BE2C (cell line): Measurements from ENCODE around the gene CPNE4.

ENCODE experiments used
- DNase-seq: peaks from one replicate; pipeline ENCODE4 v3.0.0-alpha.2; 2020
- H3K27me3 ChIP-seq: fragments of 250-450 bp; sonication (Bioruptor Pico); 2 replicates; pipeline ENCODE4 v1.5.1; 2020; ENCODE audit warnings: mild to moderate bottlenecking
- H3K36me3 ChIP-seq: fragments of 250-450 bp; sonication (Bioruptor Pico); 2 replicates; pipeline ENCODE4 v1.5.1; 2020; ENCODE audit warnings: mild to moderate bottlenecking
- H3K4me1 ChIP-seq: fragments of 250-450 bp; sonication (Bioruptor Pico); 2 replicates; pipeline ENCODE4 v1.5.1; 2020
- H3K4me3 ChIP-seq: 2 replicates; pipeline ENCODE4 v1.5.1; 2011; ENCODE audit warnings: low read depth, low read length
- H3K9me3 ChIP-seq: fragments of 250-450 bp; sonication (Bioruptor Pico); 2 replicates; pipeline ENCODE4 v1.5.1; 2020
- TF ChIP-seq, protein P1 (sequence below): IDR thresholded peaks from 2 replicates; pipeline ENCODE4 v1.5.1; 2012; ENCODE audit warnings: mild to moderate bottlenecking, low read depth, low read length

Gene CPNE4

DNA sequence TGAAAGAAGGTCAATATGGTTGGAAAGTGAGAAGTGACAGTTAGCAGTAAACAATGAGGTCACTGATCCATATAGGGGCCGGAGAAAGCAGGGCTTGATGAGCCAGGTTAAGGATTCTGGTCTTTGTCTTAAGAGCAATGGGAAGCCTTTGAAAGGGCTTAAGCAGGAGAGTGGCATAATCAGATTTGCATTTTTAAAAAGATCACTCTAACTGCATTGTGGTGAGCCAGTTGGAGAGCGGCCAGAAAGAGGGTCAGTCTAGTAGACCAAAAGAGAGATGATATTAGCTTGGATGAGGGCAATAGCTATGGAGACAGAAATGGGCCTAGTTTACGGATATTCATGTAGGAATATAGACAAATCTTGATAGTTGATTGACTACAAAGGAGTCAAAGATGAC, 46.6 kb downstream of the CPNE4 start:
- Histone ChIP-seq H3K4me3 (no peak overlapping the region), H3K36me3 (no peaks in the 10 kb centered on the region), H3K27me3 (no peaks in the 10 kb centered on the region), H3K4me1 (peaks cover 5% of the 10 kb centered on the region; the same call in 1 of the 2 replicates), H3K9me3 (no peaks in the 10 kb centered on the region)
- DNase-seq = no peak
- TF ChIP-seq, protein P1, sequence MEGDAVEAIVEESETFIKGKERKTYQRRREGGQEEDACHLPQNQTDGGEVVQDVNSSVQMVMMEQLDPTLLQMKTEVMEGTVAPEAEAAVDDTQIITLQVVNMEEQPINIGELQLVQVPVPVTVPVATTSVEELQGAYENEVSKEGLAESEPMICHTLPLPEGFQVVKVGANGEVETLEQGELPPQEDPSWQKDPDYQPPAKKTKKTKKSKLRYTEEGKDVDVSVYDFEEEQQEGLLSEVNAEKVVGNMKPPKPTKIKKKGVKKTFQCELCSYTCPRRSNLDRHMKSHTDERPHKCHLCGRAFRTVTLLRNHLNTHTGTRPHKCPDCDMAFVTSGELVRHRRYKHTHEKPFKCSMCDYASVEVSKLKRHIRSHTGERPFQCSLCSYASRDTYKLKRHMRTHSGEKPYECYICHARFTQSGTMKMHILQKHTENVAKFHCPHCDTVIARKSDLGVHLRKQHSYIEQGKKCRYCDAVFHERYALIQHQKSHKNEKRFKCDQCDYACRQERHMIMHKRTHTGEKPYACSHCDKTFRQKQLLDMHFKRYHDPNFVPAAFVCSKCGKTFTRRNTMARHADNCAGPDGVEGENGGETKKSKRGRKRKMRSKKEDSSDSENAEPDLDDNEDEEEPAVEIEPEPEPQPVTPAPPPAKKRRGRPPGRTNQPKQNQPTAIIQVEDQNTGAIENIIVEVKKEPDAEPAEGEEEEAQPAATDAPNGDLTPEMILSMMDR = no peak

GRCh38 chr3:131983689-131984088, 51.1 kb downstream of the CPNE4 start:
- Histone ChIP-seq H3K9me3 (no peaks in the 10 kb centered on the region), H3K27me3 (no peaks in the 10 kb centered on the region), H3K36me3 (no peaks in the 10 kb centered on the region), H3K4me3 (no peak overlapping the region), H3K4me1 (peaks cover 5% of the 10 kb centered on the region; the same call in 1 of the 2 replicates)
- TF ChIP-seq, protein P1 = no peak
- DNase-seq = no peak

DNA sequence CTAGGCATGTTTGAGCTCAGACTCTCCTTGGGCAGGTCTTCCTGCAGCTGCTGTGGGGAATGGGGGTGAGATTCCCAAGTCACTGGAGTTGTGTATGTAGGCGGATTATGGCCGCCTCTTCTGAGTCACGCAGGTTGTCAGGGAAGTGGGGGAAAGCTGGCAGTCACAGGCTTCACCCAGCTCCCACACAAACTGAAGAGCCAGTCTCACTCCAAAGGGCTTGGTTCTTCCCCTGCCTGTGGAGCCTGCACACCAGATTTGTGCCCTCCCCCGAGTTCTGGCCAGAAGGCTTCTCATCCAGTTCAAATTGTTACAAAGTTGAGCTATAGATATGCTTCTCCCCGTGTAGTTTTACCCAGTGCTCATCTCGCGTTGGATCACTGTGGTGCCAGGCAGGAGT, 53.5 kb downstream of the CPNE4 start:
- H3K36me3 ChIP-seq = no peaks in the 10 kb centered on the region
- TF ChIP-seq, protein P1 = no peak
- H3K4me3 ChIP-seq = no peak overlapping the region
- DNase-seq = no peak
- H3K4me1 ChIP-seq = no peaks in the 10 kb centered on the region
- H3K27me3 ChIP-seq = no peaks in the 10 kb centered on the region
- no peaks in the 10 kb centered on the region for H3K9me3 ChIP-seq

DNA sequence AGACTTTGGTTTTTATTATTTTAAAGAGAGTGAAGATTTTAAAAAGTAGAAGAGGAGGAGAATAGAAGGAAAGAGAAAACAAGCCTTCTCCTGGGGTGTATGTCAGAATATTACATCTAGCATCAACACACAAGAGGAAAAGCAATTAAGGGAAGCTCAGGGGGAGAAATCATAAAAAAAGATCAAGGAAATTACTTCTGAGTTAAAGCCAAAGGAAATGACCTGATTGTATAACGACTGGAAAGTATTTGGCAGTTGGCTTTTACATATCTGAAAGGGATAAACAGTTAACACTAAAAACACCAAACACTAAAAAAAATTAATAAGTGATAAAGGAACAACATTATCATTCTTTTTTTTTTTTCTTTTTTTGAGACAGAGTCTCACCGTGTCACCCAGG, 58.4 kb downstream of the CPNE4 start:
- no peaks in the 10 kb centered on the region for H3K36me3 ChIP-seq

GRCh38 chr3:131975047-131975446, 59.8 kb downstream of the CPNE4 start:
- Histone ChIP-seq H3K27me3 (no peaks in the 10 kb centered on the region), H3K4me3 (no peak overlapping the region), H3K36me3 (no peaks in the 10 kb centered on the region), H3K9me3 (no peaks in the 10 kb centered on the region), H3K4me1 (peaks cover 11% of the 10 kb centered on the region)
- TF ChIP-seq, protein P1 = no peak
- peak; percentile 22 for DNase-seq

More for the DNA sequence above, 58.4 kb downstream of the CPNE4 start:
- TF ChIP-seq, protein P1 = no peak
- Histone ChIP-seq H3K9me3 (no peaks in the 10 kb centered on the region), H3K4me3 (no peak overlapping the region), H3K27me3 (no peaks in the 10 kb centered on the region), H3K4me1 (peaks cover 11% of the 10 kb centered on the region)
- DNase-seq = no peak

GRCh38 chr3:131973731-131974130, 61.1 kb downstream of the CPNE4 start:
- Histone ChIP-seq H3K9me3 (no peaks in the 10 kb centered on the region), H3K36me3 (no peaks in the 10 kb centered on the region), H3K27me3 (no peaks in the 10 kb centered on the region), H3K4me3 (no peak overlapping the region), H3K4me1 (peaks cover 11% of the 10 kb centered on the region)
- TF ChIP-seq, protein P1 = no peak
- no peak for DNase-seq
